ENCODE results near the gene FAM216B.

GRCh38 chr13:42741914-42742313, 39.5 kb upstream of the FAM216B start:
- TF ChIP-seq, protein P1, sequence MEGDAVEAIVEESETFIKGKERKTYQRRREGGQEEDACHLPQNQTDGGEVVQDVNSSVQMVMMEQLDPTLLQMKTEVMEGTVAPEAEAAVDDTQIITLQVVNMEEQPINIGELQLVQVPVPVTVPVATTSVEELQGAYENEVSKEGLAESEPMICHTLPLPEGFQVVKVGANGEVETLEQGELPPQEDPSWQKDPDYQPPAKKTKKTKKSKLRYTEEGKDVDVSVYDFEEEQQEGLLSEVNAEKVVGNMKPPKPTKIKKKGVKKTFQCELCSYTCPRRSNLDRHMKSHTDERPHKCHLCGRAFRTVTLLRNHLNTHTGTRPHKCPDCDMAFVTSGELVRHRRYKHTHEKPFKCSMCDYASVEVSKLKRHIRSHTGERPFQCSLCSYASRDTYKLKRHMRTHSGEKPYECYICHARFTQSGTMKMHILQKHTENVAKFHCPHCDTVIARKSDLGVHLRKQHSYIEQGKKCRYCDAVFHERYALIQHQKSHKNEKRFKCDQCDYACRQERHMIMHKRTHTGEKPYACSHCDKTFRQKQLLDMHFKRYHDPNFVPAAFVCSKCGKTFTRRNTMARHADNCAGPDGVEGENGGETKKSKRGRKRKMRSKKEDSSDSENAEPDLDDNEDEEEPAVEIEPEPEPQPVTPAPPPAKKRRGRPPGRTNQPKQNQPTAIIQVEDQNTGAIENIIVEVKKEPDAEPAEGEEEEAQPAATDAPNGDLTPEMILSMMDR (IDR thresholded peaks at IDR 0.05) = no peak
- no peak for TF ChIP-seq POLR2AphosphoS5 (IDR thresholded peaks at IDR 0.05; ENCODE audit: low read depth, low read length)
- no peak for TF ChIP-seq EZH2phosphoT487 (IDR thresholded peaks at IDR 0.05; ENCODE audit: borderline replicate concordance, low read depth)
- TF ChIP-seq, protein P2, sequence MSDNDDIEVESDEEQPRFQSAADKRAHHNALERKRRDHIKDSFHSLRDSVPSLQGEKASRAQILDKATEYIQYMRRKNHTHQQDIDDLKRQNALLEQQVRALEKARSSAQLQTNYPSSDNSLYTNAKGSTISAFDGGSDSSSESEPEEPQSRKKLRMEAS (IDR thresholded peaks at IDR 0.05; ENCODE audit: low read depth) = no peak
- TF ChIP-seq RAD21 (IDR thresholded peaks at IDR 0.05; ENCODE audit: low read length) = no peak
- TF ChIP-seq SMC3 (IDR thresholded peaks at IDR 0.05; ENCODE audit: low read depth, low read length) = no peak
